Hindlimb muscle (tissue), 1 donor: ENCODE data around the gene DDI1. TPM values are rescaled to one million over a fixed set of nuclear protein-coding genes. Genes with fewer than 3 reads are reported as not detected.
"Not testable (repeated sequence)": the region's sequence is repeated elsewhere in the genome, so short reads cannot be mapped to it uniquely, and the experiment has no call there.

Source experiments
- DNase-seq: peaks from one replicate; pipeline ENCODE4 v3.0.0-alpha.2; 2013
- polyA plus RNA-seq: library from polyadenylated mRNA; unstranded; fragments of 120-200 nt; gene quantifications from one replicate; pipeline ENCODE4 v1.2.1, GENCODE V29; 2013; ENCODE audit not compliant: insufficient read length

Gene DDI1
- polyA plus RNA-seq, 1 donor: not detected

DNA sequence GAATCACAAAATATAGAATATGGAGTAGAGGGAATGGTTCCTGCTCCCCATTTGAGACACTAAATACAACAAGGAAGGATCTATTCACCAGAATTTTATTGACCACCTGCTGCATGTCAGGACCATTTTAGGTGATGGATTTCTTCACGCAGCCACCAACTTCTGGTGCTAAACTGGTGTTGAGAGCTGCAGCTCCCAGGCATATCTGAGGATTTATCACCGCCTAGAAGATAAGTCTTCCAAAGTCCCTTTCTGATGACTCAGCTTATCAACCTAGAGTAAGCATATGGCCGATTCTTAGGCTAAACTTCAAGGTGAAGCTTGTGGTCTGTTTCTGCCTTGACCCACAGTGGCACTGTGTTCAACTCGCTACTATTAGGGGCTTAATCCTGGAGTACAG, 6.7 kb downstream of the DDI1 start:
- no peak for DNase-seq

DNA sequence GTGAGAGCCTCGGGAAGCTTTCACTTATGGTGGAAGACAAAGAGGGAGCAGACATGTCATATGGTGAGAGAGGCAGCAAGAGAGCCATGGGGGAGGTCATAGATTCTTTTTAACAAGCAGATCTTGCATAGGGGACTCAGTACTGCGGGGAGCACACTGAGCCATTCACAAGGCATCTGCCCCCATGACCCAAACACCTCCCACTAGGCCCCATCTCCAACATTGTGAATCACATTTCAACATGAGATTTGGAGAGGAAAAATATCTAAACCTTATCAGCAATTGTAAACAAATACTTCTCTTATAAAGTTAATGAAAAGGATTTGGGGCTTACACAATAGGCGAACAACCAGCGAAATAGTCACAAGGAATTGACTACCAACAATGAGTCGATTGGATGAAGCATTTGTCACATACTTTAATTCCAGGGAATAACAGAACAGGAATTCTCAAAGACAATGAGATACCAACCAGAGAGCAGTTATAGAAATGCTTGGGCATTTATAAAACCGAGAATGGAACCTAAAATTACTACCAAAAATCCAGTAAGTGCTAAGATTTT, 7.3 kb downstream of the DDI1 start:
- DNase-seq: no peak

GRCh38 chr11:104046331-104046730, 9.9 kb downstream of the DDI1 start:
- no peak for DNase-seq

GRCh38 chr11:104046858-104047257, 10.4 kb downstream of the DDI1 start:
- DNase-seq: not testable (repeated sequence)

DNA sequence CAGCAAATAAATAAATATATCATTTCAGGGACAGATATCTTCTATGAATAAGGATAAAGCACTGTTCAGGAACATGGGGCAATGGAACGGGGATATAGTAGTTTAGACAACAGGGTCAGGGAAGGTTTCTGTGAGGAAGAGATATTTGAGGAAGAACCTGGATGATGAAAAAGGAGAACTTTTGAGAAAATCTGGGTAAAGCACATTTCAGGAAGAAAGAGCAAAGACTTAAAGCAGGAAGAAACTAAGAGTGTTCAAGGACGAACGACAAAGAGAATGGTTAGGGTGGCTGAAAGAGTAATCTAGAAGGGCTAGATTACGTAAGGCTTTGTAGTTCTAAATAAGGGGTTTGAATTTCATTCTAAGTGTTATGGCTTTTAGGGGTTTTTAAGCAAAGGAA, 12.7 kb downstream of the DDI1 start:
- no peak for DNase-seq

- no peak for DNase-seq
These were observed 15.3 kb downstream of the DDI1 start for GRCh38 chr11:104051778-104052177.

DNA sequence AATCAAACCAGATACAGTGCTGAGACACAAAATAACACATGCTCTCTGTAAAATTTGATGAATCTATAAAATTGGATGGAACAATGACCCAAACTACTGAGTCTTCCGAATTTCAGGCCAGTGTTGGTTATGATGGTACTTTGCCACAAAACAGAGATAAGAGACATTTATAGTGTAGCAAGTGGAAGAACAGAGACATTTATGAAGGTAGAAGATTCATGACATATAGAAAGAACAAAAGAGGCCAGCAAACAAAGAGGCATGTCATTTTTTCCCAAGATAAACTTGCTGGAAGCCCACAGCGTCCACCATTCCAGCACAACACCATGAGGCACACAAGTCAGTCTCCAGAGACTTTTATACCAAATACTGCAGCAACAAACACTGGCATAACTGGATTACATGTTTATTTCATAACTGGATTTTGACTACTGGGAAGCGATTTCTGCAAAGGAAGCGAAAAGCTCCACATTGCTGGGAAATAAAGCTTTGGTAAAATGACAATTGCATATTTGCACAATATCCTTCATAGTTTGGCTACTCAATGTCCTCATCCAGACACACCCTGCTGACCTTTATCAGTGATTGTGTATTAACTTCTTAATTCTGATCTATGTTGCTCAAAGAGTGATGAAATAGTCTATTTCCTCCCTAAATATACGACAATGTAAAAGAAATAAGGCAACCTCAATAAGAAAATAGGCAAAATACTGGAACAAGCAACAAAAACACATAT, 17.5 kb downstream of the DDI1 start:
- no peak for DNase-seq

- no peak for DNase-seq
These were observed 18.6 kb downstream of the DDI1 start for GRCh38 chr11:104054911-104055529.

- DNase-seq: no peak
These were observed 19.2 kb downstream of the DDI1 start for GRCh38 chr11:104055596-104055995.

GRCh38 chr11:104057908-104058307, 21.5 kb downstream of the DDI1 start:
- DNase-seq: no peak

DNA sequence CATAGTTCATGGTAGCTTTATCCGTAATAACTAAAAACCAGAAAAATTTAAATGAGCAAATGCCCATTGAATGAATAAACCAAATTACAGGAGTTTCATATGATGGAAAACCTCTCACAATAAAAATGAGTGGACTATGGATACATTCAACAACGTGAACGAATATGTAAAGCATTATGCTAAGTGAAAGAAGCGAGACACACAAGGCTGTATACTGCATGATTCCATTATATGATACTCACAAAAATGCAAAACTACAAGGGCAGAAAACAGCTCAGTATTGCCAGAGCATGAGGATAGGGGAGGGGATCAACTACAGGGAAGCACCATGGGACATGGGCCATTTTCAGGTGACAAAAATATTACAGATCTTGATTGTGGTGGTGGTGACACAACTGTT, 22.2 kb downstream of the DDI1 start:
- no peak for DNase-seq

DNA sequence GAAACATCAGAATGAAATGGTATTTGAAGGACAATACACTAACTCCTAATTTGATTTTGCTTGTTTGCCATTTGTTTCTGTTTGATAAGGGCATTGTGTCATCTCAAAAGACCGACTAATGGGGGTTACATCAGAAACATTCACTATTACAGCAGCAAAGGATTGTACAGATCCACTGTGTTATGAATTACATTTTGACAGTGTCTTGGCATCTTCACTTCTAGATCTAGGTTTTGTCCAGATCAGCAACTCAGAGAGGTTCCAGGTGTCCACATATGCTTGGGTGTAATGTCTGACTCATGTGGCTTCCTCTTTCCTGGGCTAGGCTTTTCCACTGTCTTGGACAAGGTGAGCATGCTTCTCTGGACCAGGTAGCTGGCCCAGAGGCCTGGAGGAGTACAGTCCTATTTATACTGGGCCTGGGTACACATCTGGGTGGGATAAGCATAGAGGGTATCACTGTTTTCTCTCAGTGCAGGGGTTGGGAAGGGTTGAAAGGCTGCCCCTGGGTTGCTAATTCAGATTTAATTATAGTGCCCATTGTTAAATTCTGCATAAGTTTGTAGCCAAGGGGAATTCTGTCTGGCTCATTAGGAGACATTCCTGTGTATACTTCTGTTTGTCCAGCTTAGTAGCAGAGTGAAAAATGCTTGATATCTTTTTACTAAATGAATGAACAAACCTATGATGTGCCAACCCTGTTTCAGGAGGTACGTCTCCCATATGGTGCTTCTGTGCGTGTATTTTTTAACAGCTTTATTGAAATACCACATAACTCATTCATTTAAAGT, 23.8 kb downstream of the DDI1 start:
- no peak for DNase-seq

GRCh38 chr11:104060820-104061219, 24.4 kb downstream of the DDI1 start:
- no peak for DNase-seq

GRCh38 chr11:104061853-104062521, 25.5 kb downstream of the DDI1 start:
- no peak for DNase-seq

GRCh38 chr11:104064034-104064630, 27.7 kb downstream of the DDI1 start:
- DNase-seq: no peak

- DNase-seq: no peak
These were observed 31.1 kb downstream of the DDI1 start for GRCh38 chr11:104067534-104067933.

DNA sequence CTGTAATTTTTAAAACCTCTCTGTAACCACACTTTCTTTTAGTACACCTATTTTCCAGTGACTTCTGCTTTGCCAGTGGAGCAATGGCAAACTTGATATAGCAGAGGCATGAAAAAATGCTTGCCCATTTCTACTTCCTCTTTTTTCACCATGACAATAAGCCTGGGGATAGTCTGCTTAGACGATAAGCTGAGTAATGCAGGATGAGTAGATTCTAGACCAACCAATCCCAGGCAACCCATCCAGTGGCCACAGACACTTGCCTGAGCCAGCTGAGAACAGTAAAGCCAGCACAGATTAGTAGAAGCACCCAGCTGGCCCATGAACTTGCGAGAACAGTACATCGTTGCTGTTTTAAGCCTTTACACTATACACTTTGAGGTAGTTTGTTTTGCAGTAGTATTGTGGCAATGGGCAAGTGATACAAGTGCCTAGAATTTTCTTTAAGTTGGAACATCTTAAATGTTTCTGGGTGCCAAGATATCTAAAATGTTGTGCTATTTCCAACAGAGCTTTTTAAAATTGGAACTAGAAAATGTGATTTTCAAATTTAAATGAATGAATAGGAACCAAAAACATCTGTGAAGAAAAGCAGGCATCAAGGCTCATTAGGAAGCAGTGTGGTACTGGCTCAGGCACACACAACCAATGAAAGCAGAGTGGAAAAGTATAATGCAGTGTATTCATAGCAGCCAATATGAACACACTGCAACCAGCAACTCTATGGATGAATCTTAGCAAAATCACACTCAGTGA, 37.7 kb downstream of the DDI1 start:
- no peak for DNase-seq

DNA sequence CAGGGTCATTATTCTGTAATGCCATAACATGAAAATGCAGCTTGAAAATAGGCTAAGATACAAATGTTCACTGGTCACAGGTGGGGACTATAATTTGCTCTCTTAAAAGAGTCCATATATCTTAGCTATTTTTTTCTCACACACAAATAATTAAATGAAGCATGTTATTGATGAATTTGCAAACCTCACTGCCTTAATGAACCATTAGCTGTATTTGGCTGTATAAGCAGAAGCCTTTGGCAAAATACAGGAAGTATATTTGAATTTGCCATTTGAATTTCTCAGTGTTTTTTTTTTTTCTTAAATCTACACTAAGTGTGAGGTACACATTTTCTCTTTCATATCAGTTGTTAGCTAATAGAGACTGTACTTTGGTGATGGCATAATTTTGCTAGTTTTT, 38.7 kb downstream of the DDI1 start:
- no peak for DNase-seq

DNA sequence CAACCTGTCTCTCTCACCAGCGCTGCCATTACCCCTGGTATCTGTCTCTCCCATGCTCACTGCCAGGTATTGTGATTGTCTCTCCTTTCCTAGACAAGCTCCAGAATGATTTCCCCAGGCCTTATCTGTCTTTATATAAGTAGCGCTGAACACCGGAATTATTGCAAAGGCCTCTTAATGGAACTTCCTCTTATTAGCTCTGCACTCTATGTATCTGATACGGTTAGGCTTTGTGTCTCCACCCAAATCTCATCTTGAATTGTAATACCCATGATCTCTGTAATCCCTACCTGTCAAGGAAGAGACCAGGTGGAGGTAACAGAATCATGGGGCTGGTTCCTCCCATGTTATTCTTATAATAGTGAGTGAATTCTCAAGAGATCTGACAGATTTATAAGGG, 39.3 kb downstream of the DDI1 start:
- no peak for DNase-seq

DNA sequence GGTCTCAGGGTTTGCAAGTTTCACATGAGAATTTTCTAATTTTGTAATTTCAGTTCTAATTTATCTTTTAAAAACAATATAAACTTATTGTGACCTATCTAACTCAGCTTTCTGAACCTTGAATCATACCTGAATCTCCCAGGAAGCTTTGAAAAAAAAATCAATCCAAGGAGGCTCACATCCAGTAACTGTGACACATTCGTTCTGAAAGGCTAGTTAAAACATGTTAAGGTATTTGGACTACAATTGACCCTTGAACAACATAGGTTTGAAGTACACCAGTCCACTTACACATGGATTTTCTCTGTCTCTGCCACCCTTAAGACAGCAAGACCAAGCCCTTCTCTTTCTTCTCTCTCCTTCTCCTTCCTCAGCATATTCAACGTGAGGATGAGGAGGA, 40.0 kb downstream of the DDI1 start:
- no peak for DNase-seq

DNA sequence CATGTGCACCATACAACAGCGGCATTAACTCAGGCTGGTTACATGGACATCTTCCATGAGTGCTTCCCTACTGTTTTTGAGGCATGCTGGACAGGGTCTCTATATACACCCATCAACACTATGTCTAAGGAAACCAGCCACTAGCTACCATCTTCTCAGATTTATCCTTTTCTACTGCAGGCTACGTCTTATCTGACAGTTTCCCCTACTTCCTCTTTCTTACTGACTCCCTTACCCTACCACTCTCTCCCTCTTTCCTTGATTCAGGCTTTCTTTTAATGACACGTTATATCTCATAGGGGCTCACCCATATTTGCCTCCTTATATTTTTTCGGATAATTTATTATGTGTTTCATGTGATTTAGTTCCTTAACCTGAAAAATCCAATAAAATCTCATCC, 41.8 kb downstream of the DDI1 start:
- DNase-seq: no peak

DNA sequence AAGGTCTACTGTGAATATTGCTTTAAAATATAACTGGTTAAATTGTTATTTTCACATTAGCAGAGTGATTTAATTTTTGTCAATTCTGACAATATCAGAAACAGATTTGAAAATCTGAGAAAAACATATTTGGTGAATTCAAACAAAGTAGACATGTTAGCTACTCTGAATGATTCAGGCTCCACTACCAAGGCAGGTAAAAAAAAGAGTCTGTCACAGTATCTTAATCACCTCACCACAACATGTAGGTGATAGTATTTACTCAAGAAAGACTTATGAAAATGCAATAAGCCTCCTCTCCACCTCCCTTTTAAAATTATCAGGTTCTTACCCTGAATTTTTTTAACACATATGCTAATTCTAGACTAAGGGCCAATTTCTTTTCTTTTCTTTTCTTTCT, 42.6 kb downstream of the DDI1 start:
- no peak for DNase-seq
